CD4-positive, alpha-beta T cell (primary cell): Measurements from ENCODE around the gene WDR91. TPM values are rescaled to one million over a fixed set of nuclear protein-coding genes. Genes with fewer than 3 reads are reported as not detected.

Experiments used
- ATAC-seq: fragments of 200-7000 bp; cut with Tn5 transposase; one replicate; pipeline ENCODE4 v1.10.0; 2022; ENCODE audit warnings: mild to moderate bottlenecking; ENCODE audit not compliant: poor library complexity
- CTCF ChIA-PET: fragments of 350-600 bp; sonication (Branson Sonifier 250); formaldehyde crosslinking; loops from one replicate; lab custom pipeline; 2021; ENCODE audit warnings: antibody characterized with exemption, inconsistent platforms; lab: Charles Lee
- POLR2A ChIA-PET: fragments of 350-600 bp; sonication (Branson Sonifier 250); formaldehyde crosslinking; loops from one replicate; lab custom pipeline; 2021; ENCODE audit warnings: antibody characterized with exemption, inconsistent platforms; lab: Charles Lee
- DNase-seq, 14 experiments: peaks; one replicate each; pipeline ENCODE4 v3.0.0-alpha.2; 2013 to 2020; ENCODE audit warnings: mixed read lengths in 2 of 14
- H3K27ac ChIP-seq, 2 donors: one replicate each; pipeline versions ENCODE4 v1.5.1 to v1.7.0; 2013; ENCODE audit warnings: low read length in 2 of 2, low read depth in 1 of 2, mild to moderate bottlenecking in 1 of 2
- H3K27me3 ChIP-seq, 2 experiments: 1 replicate in 1 of 2; 2 replicates in 1 of 2; pipeline versions ENCODE4 v1.6.1 to v1.7.0; 2013; ENCODE audit warnings: low read length in 2 of 2, control low read depth in 1 of 2, mild to moderate bottlenecking in 1 of 2, moderate library complexity in 1 of 2; ENCODE audit not compliant: insufficient read depth in 2 of 2, control insufficient read depth in 1 of 2
- H3K36me3 ChIP-seq: one replicate; pipeline ENCODE4 v1.6.1; 2013; ENCODE audit warnings: low read length, control low read depth; ENCODE audit not compliant: insufficient read depth
- H3K4me1 ChIP-seq: one replicate; pipeline ENCODE4 v1.6.1; 2013; ENCODE audit warnings: low read length, control low read depth; ENCODE audit not compliant: insufficient read depth
- H3K4me3 ChIP-seq: one replicate; pipeline ENCODE4 v1.5.1; 2013; ENCODE audit warnings: mild to moderate bottlenecking, low read length, moderate library complexity
- H3K9me3 ChIP-seq, 2 experiments: 1 replicate in 1 of 2; 2 replicates in 1 of 2; pipeline versions ENCODE4 v1.6.1 to v1.7.0; 2013; ENCODE audit warnings: low read length in 2 of 2, mild to moderate bottlenecking in 2 of 2, control low read depth in 1 of 2, moderate library complexity in 1 of 2; ENCODE audit not compliant: control insufficient read depth in 1 of 2, insufficient read depth in 1 of 2
- H3K27ac Mint-ChIP-seq: one replicate; pipeline ENCODE4 v1.8.0; 2020; ENCODE audit warnings: mixed read lengths
- H3K27me3 Mint-ChIP-seq: one replicate; pipeline ENCODE4 v1.8.0; 2021; ENCODE audit warnings: mixed read lengths
- H3K36me3 Mint-ChIP-seq: one replicate; pipeline ENCODE4 v1.8.0; 2021; ENCODE audit warnings: low read depth, mixed read lengths
- H3K4me1 Mint-ChIP-seq: one replicate; pipeline ENCODE4 v1.8.0; 2021; ENCODE audit warnings: low read depth, mixed read lengths
- H3K4me3 Mint-ChIP-seq: one replicate; pipeline ENCODE4 v1.8.0; 2020; ENCODE audit warnings: mild to moderate bottlenecking, mixed read lengths
- H3K9me3 Mint-ChIP-seq: one replicate; pipeline ENCODE4 v1.8.0; 2020; ENCODE audit warnings: mixed read lengths
- CTCF ChIP-seq: fragments of 200-600 bp; IDR thresholded peaks from one replicate; pipeline ENCODE4 v1.8.0; 2022; ENCODE audit warnings: antibody characterized with exemption, mild to moderate bottlenecking
- intact Hi-C, 2 experiments: fragments of 100-400 bp; cut with DNase I in 1 of 2; cut with micrococcal nuclease in 1 of 2; formaldehyde crosslinking; loops; one replicate each; pipeline versions ENCODE4 v1.15.1 to v1.9.0; 2023 to 2025; cut with DNase I, micrococcal nuclease
- microRNA-seq: library from miRNA; unstranded; fragments of <30 nt; microRNA quantifications from one replicate; pipeline ENCODE4 v1.2.0, GENCODE V29; 2021; ENCODE audit warnings: borderline microRNAs expressed, borderline replicate concordance
- total RNA-seq, 174 experiments: library from RNA in 2 of 174; stranded (reverse) in 2 of 174; gene quantifications; one replicate each; pipeline ENCODE4 v1.2.3 and lab custom pipeline; 2021 to 2026

Gene WDR91
- total RNA-seq, 2 experiments from 2014 or later = 39.9 to 41.7 TPM

GRCh38 chr7:135143885-135144668 is 67.2 kb downstream of the WDR91 start:
- no peak overlapping the region for H3K27ac ChIP-seq
- no peaks in the 10 kb centered on the region for H3K9me3 ChIP-seq
- intact Hi-C loops = loop anchor here in 1 of 2 experiments (10.0 kb wide), 1 partner anchor 499 kb away; the partner anchor contains the start of gene BPGM
- Mint-ChIP-seq H3K36me3 (peaks cover 14% of the 10 kb centered on the region), H3K4me1 (peaks cover 45% of the 10 kb centered on the region), H3K27ac (peak overlapping the region; percentile 53), H3K27me3 (no peaks in the 10 kb centered on the region), H3K9me3 (peaks cover 6% of the 10 kb centered on the region), H3K4me3 (peak overlapping the region; percentile 39)
- peaks cover 15% of the 10 kb centered on the region for H3K4me1 ChIP-seq
- no peak overlapping the region for H3K4me3 ChIP-seq
- no peak for TF ChIP-seq CTCF
- POLR2A ChIA-PET = interaction anchor here (1.3 kb wide), 1 partner anchor 67 kb away, joined by 5 read pairs; no protein-coding TSS in a partner anchor
- DNase-seq (no peak), ATAC-seq (no peak)
- no peaks in the 10 kb centered on the region for H3K27me3 ChIP-seq
- no peaks in the 10 kb centered on the region for H3K36me3 ChIP-seq
- CTCF ChIA-PET = interaction anchor here (1.7 kb wide), 1 partner anchor 27 kb away, joined by 8 read pairs; the partner anchor contains the start of gene CYREN

Small RNA genes lying within 50 kb of the gene (microRNA-seq; reads per million reads assigned to microRNA genes)
- not detected for gene MIR6509

Other genes starting within 250 kb of the WDR91 start
- gene AGBL3, start 225.0 kb downstream of the WDR91 start, total RNA-seq = 1 to 10 TPM; 2.2 to 2.5 TPM
- gene TMEM140, start 63.5 kb downstream of the WDR91 start, total RNA-seq = 10 to 100 TPM; 27.7 to 32.2 TPM
- 10 to 100 TPM; 14.0 to 15.8 TPM for gene CYREN, start 40.8 kb downstream of the WDR91 start, total RNA-seq
- not detected for gene STRA8, start 22.3 kb upstream of the WDR91 start, total RNA-seq